PFSK-1 (cell line): ENCODE data around the gene ARHGEF37.

Experiments
- FOXP2 ChIP-seq: optimal IDR thresholded peaks from 2 replicates; pipeline ENCODE3; 2011; ENCODE audit warnings: borderline replicate concordance, control low read depth, inconsistent platforms; ENCODE audit not compliant: insufficient read depth; ENCODE audit errors: extremely low read length, extremely low read depth
- POLR2AphosphoS5 ChIP-seq: IDR thresholded peaks from 2 replicates; pipeline ENCODE4 v1.6.1; 2012; ENCODE audit warnings: low read depth, mild to moderate bottlenecking, control low read depth, low read length, moderate library complexity
- REST ChIP-seq, 2 experiments: IDR thresholded peaks; 2 replicates each; pipeline versions ENCODE4 v1.6.1 to v1.8.0; 2011 to 2012; ENCODE audit warnings: low read depth in 2 of 2, low read length in 2 of 2, control low read depth in 1 of 2, inconsistent platforms in 1 of 2, mild to moderate bottlenecking in 1 of 2, moderate library complexity in 1 of 2; ENCODE audit not compliant: insufficient read depth in 1 of 2
- SIN3A ChIP-seq: IDR thresholded peaks from 2 replicates; pipeline ENCODE4 v1.6.1; 2012; ENCODE audit warnings: mild to moderate bottlenecking, low read length, moderate library complexity, borderline replicate concordance; ENCODE audit not compliant: insufficient read depth

GRCh38 chr5:149580808-149581191 is 498 bp upstream of the ARHGEF37 start:
- TF ChIP-seq POLR2AphosphoS5 = no peak
- no peak for TF ChIP-seq SIN3A
- TF ChIP-seq FOXP2 = no peak
- no peak for TF ChIP-seq REST (IDR thresholded peaks at IDR 0.05; ENCODE audit: insufficient read depth in 1 of 2, low read depth in 2 of 2, low read length in 2 of 2)
